Gastroesophageal sphincter (tissue), 4 donors: Measurements from ENCODE around the gene SUPT16H. TPM values are rescaled to one million over a fixed set of nuclear protein-coding genes. Genes with fewer than 3 reads are reported as not detected.
"Not testable (repeated sequence)": the region's sequence is repeated elsewhere in the genome, so short reads cannot be mapped to it uniquely, and the experiment has no call there.

Source experiments
- ATAC-seq: fragments of 150-250 bp; one replicate; pipeline ENCODE4 v1.9.1; 2016; ENCODE audit warnings: mild to moderate bottlenecking, moderate library complexity
- H3K27ac ChIP-seq, 4 donors: fragments of 200-600 bp; sonication (generic) in 3 of 4; 1 replicate in 3 of 4; 2 replicates in 1 of 4; pipeline ENCODE4 v1.5.1; 2016 to 2019
- H3K27me3 ChIP-seq: fragments of 200-600 bp; sonication (generic); one replicate; pipeline ENCODE4 v1.5.1; 2019
- H3K36me3 ChIP-seq, 2 donors: fragments of 200-600 bp; sonication (generic); one replicate each; pipeline ENCODE4 v1.5.1; 2019; ENCODE audit warnings: control low read depth in 1 of 2
- H3K4me1 ChIP-seq, 3 donors: fragments of 200-600 bp; sonication (generic); 1 replicate in 2 of 3; 2 replicates in 1 of 3; pipeline ENCODE4 v1.5.1; 2016 to 2019; ENCODE audit warnings: control low read depth in 2 of 3
- H3K4me3 ChIP-seq, 2 donors: fragments of 200-600 bp; sonication (generic); one replicate each; pipeline ENCODE4 v1.5.1; 2019; ENCODE audit warnings: mild to moderate bottlenecking in 1 of 2, moderate library complexity in 1 of 2
- H3K9me3 ChIP-seq, 3 donors: fragments of 200-600 bp; sonication (generic); one replicate each; pipeline ENCODE4 v1.5.1; 2017 to 2019; ENCODE audit warnings: control low read depth in 2 of 3
- EP300 ChIP-seq: sonication (generic); formaldehyde crosslinking; IDR thresholded peaks from one replicate; pipeline ENCODE4 v1.6.1; 2017; ENCODE audit warnings: antibody characterized with exemption, mild to moderate bottlenecking
- POLR2A ChIP-seq, 2 donors: fragments of 450-650 bp; IDR thresholded peaks; one replicate each; pipeline ENCODE4 v1.6.1; 2017; ENCODE audit warnings: antibody characterized with exemption in 2 of 2, mild to moderate bottlenecking in 2 of 2, moderate library complexity in 1 of 2
- POLR2AphosphoS5 ChIP-seq: sonication (generic); formaldehyde crosslinking; IDR thresholded peaks from one replicate; pipeline ENCODE4 v1.6.1; 2017; ENCODE audit warnings: antibody characterized with exemption
- WGBS, 2 donors: methylation state at CpG; one replicate each; pipeline ENCODE4 v1.1.5; 2018; ENCODE audit warnings: low coverage in 1 of 2; 5-methylcytosine and 5-hydroxymethylcytosine counted together
- total RNA-seq, 4 donors: library from RNA; depleted of rRNA; stranded (reverse); fragments of >200 nt; gene quantifications; one replicate each; pipeline ENCODE4 v1.1.0, GENCODE V29; 2016
- TF ChIP-seq, protein P1 (sequence below), 4 experiments: fragments of 200-600 bp in 2 of 4; fragments of 450-650 bp in 2 of 4; sonication (generic) in 1 of 4; IDR thresholded peaks; one replicate each; pipeline ENCODE4 v1.5.1; 2017 to 2019; ENCODE audit warnings: antibody characterized with exemption in 4 of 4, mild to moderate bottlenecking in 2 of 4, moderate library complexity in 2 of 4

SUPT16H gene
- total RNA-seq, 4 donors from 2014 or later: 64.6 to 101 (median 74.5) TPM

DNA sequence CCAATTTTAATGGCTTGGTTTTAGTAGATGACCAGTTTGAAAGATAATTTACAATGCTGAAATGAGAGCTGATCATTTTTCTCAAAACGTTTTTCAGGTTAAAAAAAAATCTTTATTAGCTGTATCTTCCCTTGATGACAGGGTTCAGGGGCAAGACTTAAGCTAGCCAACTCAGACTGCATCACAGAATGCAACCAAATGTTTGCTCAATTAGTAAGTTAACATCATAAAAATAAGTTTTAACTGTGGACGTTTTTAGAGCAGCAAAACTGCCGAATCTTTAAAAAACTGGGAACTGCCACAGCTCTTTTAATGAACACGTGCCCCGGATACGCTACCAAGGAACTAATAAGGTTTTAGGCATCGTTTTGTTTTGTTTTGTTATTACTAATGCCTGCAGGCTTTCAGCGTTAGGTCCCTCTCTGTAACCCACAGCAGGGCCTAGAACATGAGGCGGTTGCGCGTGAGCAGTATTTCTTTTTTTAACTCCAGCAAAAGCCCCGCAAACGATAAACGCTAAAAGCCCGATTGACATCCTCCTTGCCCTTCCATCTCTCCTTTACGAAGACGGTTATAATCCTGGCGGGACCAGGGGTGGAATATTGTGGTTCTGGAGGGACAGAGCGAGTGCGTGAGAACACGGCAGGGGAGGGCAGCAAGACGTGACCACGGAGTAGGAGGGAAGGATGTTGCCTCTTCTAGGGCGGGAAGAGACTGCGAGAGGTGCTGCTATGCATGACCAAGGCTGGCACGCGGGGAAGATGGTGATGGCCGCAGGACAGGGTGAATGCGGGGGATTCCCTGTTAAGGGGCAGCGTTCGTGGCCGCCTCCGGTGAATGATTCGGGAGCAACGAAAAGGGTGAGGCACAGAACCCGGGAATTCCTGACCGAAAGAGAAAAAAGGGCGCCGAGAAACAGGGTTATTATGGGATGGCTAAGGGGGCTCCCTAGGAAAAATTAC lies 652 bp downstream of the SUPT16H start:
- 0 to 1% methylated on average over 29 to 39 of the region's 39 CpGs for WGBS, 2 donors
- TF ChIP-seq EP300 (no peak), POLR2A (IDR thresholded peaks at IDR 0.05) (no peak), POLR2AphosphoS5 (no peak)
- TF ChIP-seq, protein P1, sequence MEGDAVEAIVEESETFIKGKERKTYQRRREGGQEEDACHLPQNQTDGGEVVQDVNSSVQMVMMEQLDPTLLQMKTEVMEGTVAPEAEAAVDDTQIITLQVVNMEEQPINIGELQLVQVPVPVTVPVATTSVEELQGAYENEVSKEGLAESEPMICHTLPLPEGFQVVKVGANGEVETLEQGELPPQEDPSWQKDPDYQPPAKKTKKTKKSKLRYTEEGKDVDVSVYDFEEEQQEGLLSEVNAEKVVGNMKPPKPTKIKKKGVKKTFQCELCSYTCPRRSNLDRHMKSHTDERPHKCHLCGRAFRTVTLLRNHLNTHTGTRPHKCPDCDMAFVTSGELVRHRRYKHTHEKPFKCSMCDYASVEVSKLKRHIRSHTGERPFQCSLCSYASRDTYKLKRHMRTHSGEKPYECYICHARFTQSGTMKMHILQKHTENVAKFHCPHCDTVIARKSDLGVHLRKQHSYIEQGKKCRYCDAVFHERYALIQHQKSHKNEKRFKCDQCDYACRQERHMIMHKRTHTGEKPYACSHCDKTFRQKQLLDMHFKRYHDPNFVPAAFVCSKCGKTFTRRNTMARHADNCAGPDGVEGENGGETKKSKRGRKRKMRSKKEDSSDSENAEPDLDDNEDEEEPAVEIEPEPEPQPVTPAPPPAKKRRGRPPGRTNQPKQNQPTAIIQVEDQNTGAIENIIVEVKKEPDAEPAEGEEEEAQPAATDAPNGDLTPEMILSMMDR (IDR thresholded peaks at IDR 0.05): no peak
- H3K27me3 ChIP-seq: no peaks in the 10 kb centered on the region
- H3K9me3 ChIP-seq: no peaks in the 10 kb centered on the region
- H3K27ac ChIP-seq: peak overlapping the region; percentile 70 to 91 (median 90)
- no peak for ATAC-seq
- peaks cover 0 to 31% of the 10 kb centered on the region in 2 donors for H3K36me3 ChIP-seq
- peak overlapping the region; percentile 70 for H3K4me3 ChIP-seq
- H3K4me1 ChIP-seq: peaks cover 0 to 50% (median 6%) of the 10 kb centered on the region in 3 donors

GRCh38 chr14:21382095-21382494 lies 1.7 kb downstream of the SUPT16H start:
- TF ChIP-seq POLR2A (IDR thresholded peaks at IDR 0.05): no peak
- TF ChIP-seq, protein P1 (IDR thresholded peaks at IDR 0.05): no peak
- TF ChIP-seq POLR2AphosphoS5: no peak
- TF ChIP-seq EP300: no peak
- H3K36me3 ChIP-seq: peaks cover 0 to 26% of the 10 kb centered on the region in 2 donors
- H3K4me1 ChIP-seq: peaks cover 0 to 50% (median 6%) of the 10 kb centered on the region in 3 donors
- H3K9me3 ChIP-seq: no peaks in the 10 kb centered on the region
- H3K27me3 ChIP-seq: no peaks in the 10 kb centered on the region
- H3K27ac ChIP-seq: no peak overlapping the region
- no peak for ATAC-seq
- no peak overlapping the region for H3K4me3 ChIP-seq

- WGBS, 2 donors: 60 to 84% methylated on average over 1 to 6 of the region's 6 CpGs
- Histone ChIP-seq H3K4me1 (peaks cover 0 to 42% (median 2%) of the 10 kb centered on the region in 3 donors), H3K9me3 (no peaks in the 10 kb centered on the region), H3K4me3 (no peak overlapping the region), H3K27ac (no peak overlapping the region), H3K27me3 (no peaks in the 10 kb centered on the region), H3K36me3 (peaks cover 0 to 6% of the 10 kb centered on the region in 2 donors)
- no peak for ATAC-seq
- no peak for TF ChIP-seq POLR2AphosphoS5
- TF ChIP-seq, protein P1 (IDR thresholded peaks at IDR 0.05): no peak
- TF ChIP-seq EP300: no peak
- no peak for TF ChIP-seq POLR2A (IDR thresholded peaks at IDR 0.05)
Measured at GRCh38 chr14:21379338-21379737, 4.5 kb downstream of the SUPT16H start.

DNA sequence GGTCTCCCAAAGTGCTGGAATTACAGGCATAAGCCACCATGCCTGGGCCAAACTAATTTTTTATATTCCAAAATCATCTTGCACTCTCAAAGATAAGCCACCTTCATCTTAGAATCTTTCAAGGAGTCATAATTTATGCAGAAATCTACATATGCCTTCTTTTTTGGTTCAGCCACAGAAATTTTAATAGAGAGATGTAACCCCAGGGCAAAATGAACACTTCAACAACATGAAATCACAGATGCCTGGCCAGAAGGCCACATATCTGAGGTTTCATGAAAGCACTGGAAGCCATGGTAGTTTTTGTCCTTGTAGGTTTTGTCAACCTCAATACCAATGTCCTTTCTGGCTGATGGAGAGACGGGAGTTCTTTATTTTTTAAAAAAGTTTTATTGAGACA lies 9.8 kb downstream of the SUPT16H start:
- ATAC-seq: no peak
- TF ChIP-seq POLR2A (IDR thresholded peaks at IDR 0.05) (no peak), POLR2AphosphoS5 (no peak), EP300 (no peak)
- TF ChIP-seq, protein P1 (IDR thresholded peaks at IDR 0.05): no peak
- H3K36me3 ChIP-seq: peaks cover 2 to 49% of the 10 kb centered on the region in 2 donors
- no peak overlapping the region for H3K27ac ChIP-seq
- H3K9me3 ChIP-seq: no peaks in the 10 kb centered on the region
- no peak overlapping the region for H3K4me3 ChIP-seq
- H3K27me3 ChIP-seq: no peaks in the 10 kb centered on the region
- peaks cover 0 to 1% (median 0%) of the 10 kb centered on the region in 3 donors for H3K4me1 ChIP-seq
- WGBS, 2 donors: 82 to 100% methylated on average over 1 of the region's 1 CpG

GRCh38 chr14:21372814-21373213 lies 11.0 kb downstream of the SUPT16H start:
- H3K27me3 ChIP-seq, ATAC-seq, H3K4me3 ChIP-seq, H3K9me3 ChIP-seq, H3K27ac ChIP-seq, H3K4me1 ChIP-seq: not testable (repeated sequence)
- H3K36me3 ChIP-seq: peaks cover 6 to 59% of the 10 kb centered on the region in 2 donors
- WGBS, 2 donors: 100% methylated on average over 1 of the region's 1 CpG; no CpG with 5 or more reads in 1 of the 2 donors
